Sigmoid colon (tissue), 7 donors: ENCODE results near the gene FYN. TPM values are rescaled to one million over a fixed set of nuclear protein-coding genes. Genes with fewer than 3 reads are reported as not detected.
"Not testable (repeated sequence)": the region's sequence is repeated elsewhere in the genome, so short reads cannot be mapped to it uniquely, and the experiment has no call there.

Source experiments
- DNase-seq: peaks from one replicate; pipeline ENCODE4 v3.0.0-alpha.2; 2019
- H3K27ac ChIP-seq, 4 donors: fragments of 200-600 bp; sonication (generic); one replicate each; pipeline ENCODE4 v1.5.1; 2016 to 2019; ENCODE audit warnings: mild to moderate bottlenecking in 1 of 4
- H3K27me3 ChIP-seq, 3 donors: fragments of 200-600 bp; sonication (generic); one replicate each; pipeline ENCODE4 v1.5.1; 2019; ENCODE audit warnings: mild to moderate bottlenecking in 1 of 3
- H3K36me3 ChIP-seq, 4 donors: fragments of 200-600 bp; sonication (generic); one replicate each; pipeline ENCODE4 v1.5.1; 2016 to 2019
- H3K4me1 ChIP-seq, 4 donors: fragments of 200-600 bp; sonication (generic); one replicate each; pipeline ENCODE4 v1.5.1; 2017 to 2019
- H3K4me3 ChIP-seq, 4 donors: fragments of 200-600 bp; sonication (generic); one replicate each; pipeline ENCODE4 v1.5.1; 2017 to 2019; ENCODE audit warnings: mild to moderate bottlenecking in 2 of 4, moderate library complexity in 1 of 4
- H3K9me3 ChIP-seq, 4 donors: fragments of 200-600 bp in 3 of 4; sonication (generic) in 3 of 4; one replicate each; pipeline versions ENCODE4 v1.5.1 to v1.6.1; 2013 to 2019
- EP300 ChIP-seq, 4 donors: sonication (generic); formaldehyde crosslinking; IDR thresholded peaks; one replicate each; pipeline ENCODE4 v1.6.1; 2017; ENCODE audit warnings: antibody characterized with exemption in 4 of 4
- POLR2A ChIP-seq, 2 donors: fragments of 450-650 bp; IDR thresholded peaks; one replicate each; pipeline ENCODE4 v1.6.1; 2016; ENCODE audit warnings: antibody characterized with exemption in 2 of 2, mild to moderate bottlenecking in 2 of 2, moderate library complexity in 2 of 2
- POLR2AphosphoS5 ChIP-seq, 4 donors: sonication (generic); formaldehyde crosslinking; IDR thresholded peaks; one replicate each; pipeline ENCODE4 v1.6.1; 2017; ENCODE audit warnings: antibody characterized with exemption in 4 of 4
- WGBS, 2 donors: extraction: QIAGEN DNeasy Blood & Tissue Kit; methylation state at CpG; one replicate each; pipeline ENCODE4 v1.1.7; 2013; 5-methylcytosine and 5-hydroxymethylcytosine counted together
- intact Hi-C: fragments of 100-400 bp; cut with DNase I; formaldehyde crosslinking; loops from one replicate; pipeline ENCODE4 v1.15.1; 2023
- polyA plus RNA-seq, 3 donors: library from polyadenylated mRNA; stranded (reverse); fragments of 200-250 nt; gene quantifications; one replicate each; pipeline ENCODE4 v1.2.3, GENCODE V29; 2013
- total RNA-seq, 4 donors: library from RNA; depleted of rRNA; stranded (reverse); fragments of >200 nt; gene quantifications; one replicate each; pipeline ENCODE4 v1.1.0, GENCODE V29; 2016
- TF ChIP-seq, protein P1 (sequence below), 4 experiments: fragments of 450-650 bp in 3 of 4; fragments of 200-600 bp in 1 of 4; IDR thresholded peaks; one replicate each; pipeline ENCODE4 v1.5.1; 2016 to 2019; ENCODE audit warnings: antibody characterized with exemption in 4 of 4, mild to moderate bottlenecking in 3 of 4, moderate library complexity in 2 of 4
- donor health status: healthy with polysubstance abuse.
- donor health status: Bipolar disorder and iron deficiency.
- donor health status: healthy.

Gene FYN
- total and polyA plus RNA-seq, 7 donors, result 2.3 to 81.4 (median 56.9) TPM

DNA sequence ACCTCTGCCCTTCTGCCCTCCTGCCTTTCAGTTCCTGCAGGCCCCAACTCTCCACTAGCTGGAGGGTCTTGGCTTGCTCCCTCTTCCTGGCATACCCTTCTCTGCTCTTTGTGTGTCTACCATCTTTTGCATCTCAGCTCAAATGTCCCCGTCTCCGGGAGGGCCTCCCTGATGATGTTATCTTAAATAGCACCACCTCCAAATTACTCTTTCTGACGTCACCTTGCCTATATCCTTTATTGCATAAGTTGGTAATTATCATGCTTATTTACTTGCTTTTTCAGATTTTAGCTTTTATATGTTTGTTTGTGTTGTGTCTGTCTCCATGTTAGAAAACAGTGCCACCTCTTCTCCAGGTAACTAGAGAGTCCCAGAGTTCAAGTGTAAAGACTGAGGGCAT is 36.0 kb upstream of the FYN start:
- Histone ChIP-seq H3K27me3 (no peaks in the 10 kb centered on the region), H3K27ac (no peak overlapping the region), H3K9me3 (no peaks in the 10 kb centered on the region), H3K4me1 (no peaks in the 10 kb centered on the region), H3K36me3 (no peaks in the 10 kb centered on the region), H3K4me3 (no peak overlapping the region)
- WGBS, 2 donors, result 75 to 90% methylated on average over 3 of the region's 3 CpGs
- TF ChIP-seq, protein P1, sequence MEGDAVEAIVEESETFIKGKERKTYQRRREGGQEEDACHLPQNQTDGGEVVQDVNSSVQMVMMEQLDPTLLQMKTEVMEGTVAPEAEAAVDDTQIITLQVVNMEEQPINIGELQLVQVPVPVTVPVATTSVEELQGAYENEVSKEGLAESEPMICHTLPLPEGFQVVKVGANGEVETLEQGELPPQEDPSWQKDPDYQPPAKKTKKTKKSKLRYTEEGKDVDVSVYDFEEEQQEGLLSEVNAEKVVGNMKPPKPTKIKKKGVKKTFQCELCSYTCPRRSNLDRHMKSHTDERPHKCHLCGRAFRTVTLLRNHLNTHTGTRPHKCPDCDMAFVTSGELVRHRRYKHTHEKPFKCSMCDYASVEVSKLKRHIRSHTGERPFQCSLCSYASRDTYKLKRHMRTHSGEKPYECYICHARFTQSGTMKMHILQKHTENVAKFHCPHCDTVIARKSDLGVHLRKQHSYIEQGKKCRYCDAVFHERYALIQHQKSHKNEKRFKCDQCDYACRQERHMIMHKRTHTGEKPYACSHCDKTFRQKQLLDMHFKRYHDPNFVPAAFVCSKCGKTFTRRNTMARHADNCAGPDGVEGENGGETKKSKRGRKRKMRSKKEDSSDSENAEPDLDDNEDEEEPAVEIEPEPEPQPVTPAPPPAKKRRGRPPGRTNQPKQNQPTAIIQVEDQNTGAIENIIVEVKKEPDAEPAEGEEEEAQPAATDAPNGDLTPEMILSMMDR (IDR thresholded peaks at IDR 0.05), result no peak
- TF ChIP-seq POLR2A (IDR thresholded peaks at IDR 0.05), result no peak
- TF ChIP-seq POLR2AphosphoS5 (IDR thresholded peaks at IDR 0.05), result no peak
- no peak for TF ChIP-seq EP300 (IDR thresholded peaks at IDR 0.05)
- intact Hi-C loops, result no loop called here
- DNase-seq, result no peak

DNA sequence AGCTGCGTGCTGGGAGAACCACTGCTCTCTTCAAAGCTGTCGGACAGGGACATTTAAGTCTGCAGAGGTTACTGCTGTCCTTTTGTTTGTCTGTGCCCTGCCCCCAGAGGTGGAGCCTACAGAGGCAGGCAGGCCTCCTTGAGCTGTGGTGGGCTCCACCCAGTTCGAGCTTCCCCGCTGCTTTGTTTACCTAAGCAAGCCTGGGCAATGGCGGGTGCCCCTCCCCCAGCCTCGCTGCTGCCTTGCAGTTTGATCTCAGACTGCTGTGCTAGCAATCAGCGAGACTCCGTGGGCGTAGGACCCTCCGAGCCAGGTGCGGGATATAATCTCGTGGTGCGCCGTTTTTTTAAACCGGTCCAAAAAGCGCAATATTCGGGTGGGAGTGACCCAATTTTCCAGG is 35.1 kb upstream of the FYN start:
- WGBS, 2 donors, result 73 to 82% methylated on average over 15 of the region's 17 CpGs
- DNase-seq, result not testable (repeated sequence)

DNA sequence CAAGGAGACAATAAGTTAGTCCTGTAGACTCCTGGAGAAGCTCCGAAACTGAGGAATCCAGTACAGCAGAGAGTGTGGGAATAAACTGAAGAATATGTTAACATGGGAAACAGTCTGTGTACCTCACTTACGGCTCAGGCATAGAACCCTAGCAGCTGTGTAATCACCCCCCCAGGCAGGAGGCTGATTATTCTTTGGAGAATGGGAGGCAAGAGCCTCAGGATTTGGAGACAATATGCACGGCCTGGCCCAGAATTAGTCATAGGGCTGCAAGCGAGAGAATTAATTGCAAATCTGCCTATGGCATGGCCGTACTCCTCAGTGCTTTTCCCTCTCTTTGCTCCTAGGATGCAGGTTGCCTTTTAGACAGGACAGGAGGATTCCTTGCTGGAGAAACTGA is 27.5 kb upstream of the FYN start:
- no peaks in the 10 kb centered on the region for H3K9me3 ChIP-seq
- no peaks in the 10 kb centered on the region for H3K4me1 ChIP-seq
- no peak for DNase-seq
- no peaks in the 10 kb centered on the region for H3K27me3 ChIP-seq
- intact Hi-C loops, result no loop called here
- no peak overlapping the region for H3K4me3 ChIP-seq
- H3K27ac ChIP-seq, result no peak overlapping the region
- H3K36me3 ChIP-seq, result no peaks in the 10 kb centered on the region
- 94 to 96% methylated on average over 5 of the region's 5 CpGs for WGBS, 2 donors
- TF ChIP-seq POLR2A (IDR thresholded peaks at IDR 0.05) (no peak), POLR2AphosphoS5 (IDR thresholded peaks at IDR 0.05) (no peak), EP300 (IDR thresholded peaks at IDR 0.05) (no peak)
- TF ChIP-seq, protein P1 (IDR thresholded peaks at IDR 0.05), result no peak

More for the DNA sequence above, 35.1 kb upstream of the FYN start:
- H3K4me3 ChIP-seq, H3K27ac ChIP-seq, H3K36me3 ChIP-seq, H3K4me1 ChIP-seq, H3K9me3 ChIP-seq, intact Hi-C loops, H3K27me3 ChIP-seq: not testable (repeated sequence)

DNA sequence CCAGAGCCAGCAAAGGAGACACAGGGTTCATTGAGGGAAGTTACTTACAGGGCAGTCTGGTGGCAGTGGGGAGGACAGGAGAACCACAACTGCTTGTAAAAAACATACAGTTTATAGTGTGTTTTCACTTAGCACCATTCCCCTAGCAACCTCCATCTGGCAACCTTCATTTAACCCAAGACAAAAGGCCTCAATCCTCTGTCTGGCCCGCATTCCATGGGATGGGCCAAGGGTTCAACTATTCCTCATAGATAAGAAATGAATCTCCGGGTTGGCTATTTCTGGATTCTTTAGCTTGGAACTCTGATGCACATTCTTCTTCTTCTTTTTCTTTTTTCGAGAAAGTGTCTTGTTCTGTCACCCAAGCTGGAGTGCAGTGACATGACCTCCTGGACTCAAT is 26.3 kb upstream of the FYN start:
- intact Hi-C loops, result no loop called here
- no peaks in the 10 kb centered on the region for H3K9me3 ChIP-seq
- no peak for DNase-seq
- 85 to 91% methylated on average over 3 of the region's 3 CpGs for WGBS, 2 donors
- no peak overlapping the region for H3K4me3 ChIP-seq
- no peaks in the 10 kb centered on the region for H3K27me3 ChIP-seq
- no peak for TF ChIP-seq POLR2AphosphoS5 (IDR thresholded peaks at IDR 0.05)
- TF ChIP-seq, protein P1 (IDR thresholded peaks at IDR 0.05), result no peak
- TF ChIP-seq EP300 (IDR thresholded peaks at IDR 0.05), result no peak
- TF ChIP-seq POLR2A (IDR thresholded peaks at IDR 0.05), result no peak
- no peaks in the 10 kb centered on the region for H3K36me3 ChIP-seq
- no peaks in the 10 kb centered on the region for H3K4me1 ChIP-seq
- H3K27ac ChIP-seq, result no peak overlapping the region

DNA sequence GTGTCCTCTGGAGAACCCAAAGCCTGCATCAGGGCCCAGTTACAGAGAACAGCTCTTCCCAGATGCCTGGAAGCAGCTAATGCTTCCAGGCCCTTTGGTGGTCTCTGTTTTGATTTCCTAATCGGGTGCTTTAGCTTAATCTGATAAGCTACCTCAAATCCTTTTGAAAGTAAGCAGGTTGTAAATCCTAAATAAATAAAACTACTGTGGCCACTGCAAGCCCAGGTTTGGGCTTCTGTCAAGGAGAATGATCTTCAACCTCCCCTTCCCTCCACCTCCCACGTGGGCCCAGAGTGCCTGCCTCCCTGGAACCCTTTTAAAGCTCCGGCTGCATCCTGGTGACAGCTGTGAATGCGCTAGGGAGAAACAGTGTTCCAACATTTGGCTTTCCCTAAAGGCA is 25.2 kb upstream of the FYN start:
- WGBS, 2 donors, result 51 to 77% methylated on average over 4 of the region's 4 CpGs

More for the DNA sequence above, 25.2 kb upstream of the FYN start:
- intact Hi-C loops, result no loop called here
- Histone ChIP-seq H3K4me3 (no peak overlapping the region), H3K27ac (no peak overlapping the region), H3K9me3 (no peaks in the 10 kb centered on the region), H3K27me3 (no peaks in the 10 kb centered on the region), H3K4me1 (no peaks in the 10 kb centered on the region), H3K36me3 (no peaks in the 10 kb centered on the region)
- DNase-seq, result no peak
- TF ChIP-seq POLR2A (IDR thresholded peaks at IDR 0.05) (no peak), EP300 (IDR thresholded peaks at IDR 0.05) (no peak), POLR2AphosphoS5 (IDR thresholded peaks at IDR 0.05) (no peak)
- TF ChIP-seq, protein P1 (IDR thresholded peaks at IDR 0.05), result no peak
